ENCODE data around the gene SRGAP2C.
"Not testable (repeated sequence)": the region's sequence is repeated elsewhere in the genome, so short reads cannot be mapped to it uniquely, and the experiment has no call there.

- not testable (repeated sequence) for TF ChIP-seq ZNF274 (IDR thresholded peaks at IDR 0.05; ENCODE audit: low read depth, low read length); SUZ12 (IDR thresholded peaks at IDR 0.05; ENCODE audit: extremely low read depth, insufficient read depth, insufficient read length)
These were observed 114.9 kb downstream of the SRGAP2C start for GRCh38 chr1:121299514-121300149.

All from NT2/D1 (cell line).